CD14-positive monocyte (primary cell): ENCODE measurements around the gene POLE. TPM values are rescaled to one million over a fixed set of nuclear protein-coding genes. Genes with fewer than 3 reads are reported as not detected.
A peak's percentile ranks its signal among the peaks of the same experiment; 100 is the strongest.

Experiments
- DNase-seq, 3 donors: peaks; one replicate each; pipeline ENCODE4 v3.0.0-alpha.2; 2011 to 2022
- H2AFZ ChIP-seq: 2 replicates; pipeline ENCODE4 v1.6.0; 2012; ENCODE audit warnings: mild to moderate bottlenecking, low read depth, low read length, inconsistent platforms; ENCODE audit not compliant: insufficient read depth, poor library complexity, severe bottlenecking
- H3K27ac ChIP-seq, 2 donors: 1 replicate in 1 of 2; 2 replicates in 1 of 2; pipeline ENCODE4 v1.5.1; 2012 to 2013; ENCODE audit warnings: low read length in 2 of 2, control low read depth in 1 of 2, inconsistent platforms in 1 of 2, low read depth in 1 of 2, mild to moderate bottlenecking in 1 of 2
- H3K27me3 ChIP-seq, 2 donors: one replicate each; pipeline versions ENCODE4 v1.6.0 to v1.6.1; 2011 to 2013; ENCODE audit warnings: low read length in 2 of 2; ENCODE audit not compliant: control insufficient read depth in 2 of 2, insufficient read depth in 2 of 2
- H3K36me3 ChIP-seq, 2 donors: replicated peaks in 1 of 2; 1 replicate in 1 of 2; 2 replicates in 1 of 2; pipeline versions ENCODE4 v1.5.1 to v1.6.1; 2012 to 2013; ENCODE audit warnings: low read length in 2 of 2, control low read depth in 1 of 2, inconsistent platforms in 1 of 2, mild to moderate bottlenecking in 1 of 2; ENCODE audit not compliant: insufficient read depth in 2 of 2, control insufficient read depth in 1 of 2
- H3K4me1 ChIP-seq, 2 donors: 1 replicate in 1 of 2; 2 replicates in 1 of 2; pipeline versions ENCODE4 v1.5.1 to v1.6.1; 2012 to 2013; ENCODE audit warnings: low read length in 2 of 2, control low read depth in 1 of 2, inconsistent platforms in 1 of 2, mild to moderate bottlenecking in 1 of 2, moderate library complexity in 1 of 2; ENCODE audit not compliant: insufficient read depth in 2 of 2, control insufficient read depth in 1 of 2
- H3K4me2 ChIP-seq: replicated peaks from 2 replicates; pipeline ENCODE3; 2012; ENCODE audit warnings: low read length, moderate library complexity, mild to moderate bottlenecking; ENCODE audit not compliant: poor library complexity, severe bottlenecking; ENCODE audit errors: extremely low read depth
- H3K4me3 ChIP-seq, 3 experiments: fragments of 200-600 bp in 1 of 3; sonication (generic) in 1 of 3; replicated peaks in 1 of 3; 1 replicate in 2 of 3; 2 replicates in 1 of 3; pipeline ENCODE4 v1.5.1; 2011 to 2013; ENCODE audit warnings: low read length in 3 of 3, mild to moderate bottlenecking in 3 of 3, control low read depth in 2 of 3, low read depth in 2 of 3, inconsistent platforms in 1 of 3, moderate library complexity in 1 of 3
- H3K79me2 ChIP-seq: 2 replicates; pipeline ENCODE4 v1.6.0; 2012; ENCODE audit warnings: mild to moderate bottlenecking, control low read depth, inconsistent platforms, low read length, moderate library complexity; ENCODE audit not compliant: insufficient read depth
- H3K9ac ChIP-seq: 2 replicates; pipeline ENCODE4 v1.6.0; 2017; ENCODE audit warnings: low read length, mild to moderate bottlenecking; ENCODE audit not compliant: insufficient read depth, poor library complexity, severe bottlenecking
- H3K9me3 ChIP-seq, 2 donors: replicated peaks in 1 of 2; 1 replicate in 1 of 2; 2 replicates in 1 of 2; pipeline versions ENCODE4 v1.5.1 to v1.6.1; 2012 to 2013; ENCODE audit warnings: low read length in 2 of 2, control low read depth in 1 of 2; ENCODE audit not compliant: control insufficient read depth in 1 of 2, insufficient read depth in 1 of 2
- H4K20me1 ChIP-seq: 2 replicates; pipeline ENCODE4 v1.6.0; 2012; ENCODE audit warnings: mild to moderate bottlenecking, low read length, control low read depth, moderate library complexity; ENCODE audit not compliant: insufficient read depth
- H3K27ac Mint-ChIP-seq, 7 donors: one replicate each; pipeline ENCODE4 v1.8.0; 2020; ENCODE audit warnings: mild to moderate bottlenecking in 7 of 7, mixed read lengths in 7 of 7, moderate library complexity in 6 of 7, inconsistent platforms in 2 of 7
- H3K27me3 Mint-ChIP-seq, 3 donors: one replicate each; pipeline ENCODE4 v1.8.0; 2021 to 2022; ENCODE audit warnings: low read depth in 3 of 3, mild to moderate bottlenecking in 3 of 3, mixed read lengths in 3 of 3, moderate library complexity in 3 of 3, inconsistent platforms in 1 of 3
- H3K36me3 Mint-ChIP-seq, 2 donors: one replicate each; pipeline ENCODE4 v1.8.0; 2020; ENCODE audit warnings: mixed read lengths in 2 of 2, inconsistent platforms in 1 of 2, mild to moderate bottlenecking in 1 of 2
- H3K4me1 Mint-ChIP-seq: one replicate; pipeline ENCODE4 v1.8.0; 2020; ENCODE audit warnings: mild to moderate bottlenecking, mixed read lengths
- H3K4me3 Mint-ChIP-seq, 2 donors: one replicate each; pipeline ENCODE4 v1.8.0; 2020; ENCODE audit warnings: mild to moderate bottlenecking in 2 of 2, mixed read lengths in 2 of 2, moderate library complexity in 1 of 2
- H3K9me3 Mint-ChIP-seq, 7 donors: one replicate each; pipeline ENCODE4 v1.8.0; 2020 to 2022; ENCODE audit warnings: mixed read lengths in 7 of 7, mild to moderate bottlenecking in 6 of 7, moderate library complexity in 6 of 7, inconsistent platforms in 2 of 7
- CTCF ChIP-seq: fragments of 200-600 bp; IDR thresholded peaks from one replicate; pipeline ENCODE4 v1.8.0; 2022; ENCODE audit warnings: antibody characterized with exemption, mild to moderate bottlenecking
- WGBS: methylation state at CpG from one replicate; pipeline ENCODE4 v1.1.5; 2013; ENCODE audit warnings: missing lambda C conversion rate; ENCODE audit not compliant: insufficient coverage; 5-methylcytosine and 5-hydroxymethylcytosine counted together
- intact Hi-C, 2 donors: fragments of 100-400 bp; cut with micrococcal nuclease; formaldehyde crosslinking; loops; one replicate each; pipeline versions ENCODE4 v1.15.0 to v1.15.1; 2023
- polyA plus RNA-seq, 3 donors: library from polyadenylated mRNA; depleted of rRNA in 1 of 3; unstranded in 2 of 3; stranded (reverse) in 1 of 3; fragments of 300-500 nt in 2 of 3; fragments of >200 nt in 1 of 3; fragmentation: Illumina TruSeq in 2 of 3; gene quantifications; 1 replicate in 2 of 3; 2 replicates in 1 of 3; pipeline ENCODE4 v1.2.3, GENCODE V29; 2012 to 2021

Gene POLE
- polyA plus RNA-seq, 3 donors, result 1.00 to 24.2 (median 2.2) TPM

- Histone ChIP-seq H3K4me1 (peaks cover 8 to 12% of the 10 kb centered on the region in 2 donors), H3K27me3 (no peaks in the 10 kb centered on the region), H2AFZ (no peak overlapping the region), H3K4me2 (no peak overlapping the region), H3K79me2 (no peaks in the 10 kb centered on the region), H3K36me3 (peaks cover 60 to 98% of the 10 kb centered on the region in 2 donors), H4K20me1 (no peaks in the 10 kb centered on the region), H3K9me3 (no peaks in the 10 kb centered on the region), H3K4me3 (no peak overlapping the region), H3K9ac (no peak overlapping the region), H3K27ac (no peak overlapping the region)
- Mint-ChIP-seq H3K27ac (peak overlapping the region in 3 of 7 donors; percentile 12 to 36 (median 15)), H3K9me3 (no peaks in the 10 kb centered on the region), H3K4me3 (no peak overlapping the region), H3K4me1 (peaks cover 25% of the 10 kb centered on the region), H3K36me3 (peaks cover 81 to 92% of the 10 kb centered on the region in 2 donors), H3K27me3 (no peaks in the 10 kb centered on the region)
- TF ChIP-seq CTCF, result no peak
- WGBS, result 68% methylated on average over 9 of the region's 11 CpGs
- intact Hi-C loops, result no loop called here
- no peak for DNase-seq
Measured at GRCh38 chr12:132660996-132661395, 26.1 kb downstream of the POLE start.

GRCh38 chr12:132660052-132660451, 27.1 kb downstream of the POLE start:
- Mint-ChIP-seq H3K4me3 (no peak overlapping the region), H3K36me3 (peaks cover 74 to 86% of the 10 kb centered on the region in 2 donors), H3K4me1 (peaks cover 25% of the 10 kb centered on the region), H3K27ac (peak overlapping the region in 2 of 7 donors; percentile 1 to 68), H3K9me3 (no peaks in the 10 kb centered on the region), H3K27me3 (no peaks in the 10 kb centered on the region)
- no peak overlapping the region for H3K27ac ChIP-seq
- H3K4me3 ChIP-seq, result no peak overlapping the region
- H3K79me2 ChIP-seq, result no peaks in the 10 kb centered on the region
- DNase-seq, result no peak
- 0% methylated on average over 2 of the region's 5 CpGs for WGBS
- H2AFZ ChIP-seq, result no peak overlapping the region
- peaks cover 8 to 12% of the 10 kb centered on the region in 2 donors for H3K4me1 ChIP-seq
- H3K27me3 ChIP-seq, result no peaks in the 10 kb centered on the region
- intact Hi-C loops, result no loop called here
- H4K20me1 ChIP-seq, result no peaks in the 10 kb centered on the region
- no peak overlapping the region for H3K4me2 ChIP-seq
- H3K9ac ChIP-seq, result no peak overlapping the region
- no peaks in the 10 kb centered on the region for H3K9me3 ChIP-seq
- H3K36me3 ChIP-seq, result peaks cover 61 to 98% of the 10 kb centered on the region in 2 donors
- TF ChIP-seq CTCF, result no peak
